ENCODE results near the gene SERPINB8. TPM values are rescaled to one million over a fixed set of nuclear protein-coding genes. Genes with fewer than 3 reads are reported as not detected.
"Not testable (repeated sequence)": the region's sequence is repeated elsewhere in the genome, so short reads cannot be mapped to it uniquely, and the experiment has no call there.

SERPINB8 gene, protein sequence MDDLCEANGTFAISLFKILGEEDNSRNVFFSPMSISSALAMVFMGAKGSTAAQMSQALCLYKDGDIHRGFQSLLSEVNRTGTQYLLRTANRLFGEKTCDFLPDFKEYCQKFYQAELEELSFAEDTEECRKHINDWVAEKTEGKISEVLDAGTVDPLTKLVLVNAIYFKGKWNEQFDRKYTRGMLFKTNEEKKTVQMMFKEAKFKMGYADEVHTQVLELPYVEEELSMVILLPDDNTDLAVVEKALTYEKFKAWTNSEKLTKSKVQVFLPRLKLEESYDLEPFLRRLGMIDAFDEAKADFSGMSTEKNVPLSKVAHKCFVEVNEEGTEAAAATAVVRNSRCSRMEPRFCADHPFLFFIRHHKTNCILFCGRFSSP
- polyA plus RNA-seq (2012; ENCODE audit: missing spikeins), result 10.7 TPM

DNA sequence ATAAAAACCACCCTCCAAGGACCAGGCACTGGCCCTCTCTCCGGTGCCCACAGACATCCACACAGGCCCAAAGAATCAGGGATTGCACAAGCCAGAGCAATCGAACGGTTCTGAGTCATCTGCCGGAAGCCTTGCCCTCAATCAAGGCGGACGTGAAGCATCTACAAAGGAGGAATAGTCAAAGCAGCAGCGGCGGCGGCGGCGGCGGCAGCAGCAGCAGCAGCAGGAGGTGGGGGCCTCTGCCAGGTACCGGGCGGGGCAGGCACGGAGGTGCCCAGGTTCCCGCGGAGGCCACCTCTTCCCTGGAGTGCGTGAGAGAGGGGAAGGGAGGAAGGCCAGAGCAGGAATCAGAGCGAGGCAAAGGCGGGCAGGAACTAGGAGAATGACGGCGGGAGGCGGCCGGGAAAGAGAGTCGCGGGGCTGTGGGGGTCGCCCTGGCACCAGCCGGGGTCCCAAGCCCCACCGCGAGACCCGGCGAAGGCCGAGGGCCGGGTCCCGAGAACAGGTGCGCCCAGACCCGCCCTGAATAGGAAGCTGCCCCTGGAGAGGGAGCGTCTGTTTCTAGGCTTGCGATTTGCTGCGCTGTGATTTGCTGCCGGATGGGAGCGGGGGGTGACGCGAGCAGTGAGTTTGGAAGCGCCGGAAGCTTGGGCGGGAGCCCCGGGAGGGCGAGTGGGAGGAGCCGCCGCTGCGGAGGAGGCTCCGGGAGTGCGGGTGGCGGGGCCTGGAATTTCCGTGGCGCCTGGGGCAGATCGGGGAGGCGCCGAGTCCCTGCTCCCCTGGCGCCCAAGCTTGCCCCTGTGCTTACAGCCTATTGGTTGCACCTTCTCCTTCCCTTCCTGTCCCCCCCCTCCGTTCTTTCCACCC is at the start of gene SERPINB8:
SERPINB8 (plus strand) TSS at position 140 of the 867 bp plus-strand sequence. CDS start 8,228 bp downstream, outside the sequence.
- TF ChIP-seq POLR2AphosphoS5 (IDR thresholded peaks at IDR 0.05; ENCODE audit: low read depth, low read length) (peak; percentile 88), TAF1 (IDR thresholded peaks at IDR 0.05; ENCODE audit: borderline replicate concordance, low read depth, low read length) (peak; percentile 42; the same call in 1 of the 2 replicates), POLR2A (IDR thresholded peaks at IDR 0.05; ENCODE audit: low read depth, low read length) (peak; percentile 82)
- FAIRE-seq (peak; percentile 99), DNase-seq (ENCODE audit: insufficient read length) (peak; percentile 57)

DNA sequence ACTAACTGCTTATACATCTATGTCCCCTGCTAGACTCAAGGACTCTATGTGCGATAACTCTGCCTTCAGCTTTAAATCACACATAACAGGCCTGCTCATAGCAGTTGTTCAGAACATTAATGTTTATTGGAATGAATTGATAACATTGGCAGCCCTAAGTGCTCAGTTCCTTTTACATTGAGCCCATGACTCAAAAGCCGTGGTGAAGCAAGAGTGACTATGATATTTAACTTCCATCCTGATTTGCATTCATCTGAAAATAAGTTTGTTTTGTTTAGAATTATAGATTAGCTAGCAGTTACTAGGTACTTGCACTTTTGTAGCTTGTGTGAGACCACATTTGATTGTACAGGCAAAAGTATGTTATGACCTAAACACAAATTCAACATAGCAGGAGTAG is 47.8 kb upstream of the SERPINB8 start:
- DNase-seq (ENCODE audit: insufficient read length), result no peak
- FAIRE-seq, result no peak
- TF ChIP-seq POLR2AphosphoS5 (IDR thresholded peaks at IDR 0.05; ENCODE audit: low read depth, low read length) (no peak), TAF1 (IDR thresholded peaks at IDR 0.05; ENCODE audit: borderline replicate concordance, low read depth, low read length) (no peak), POLR2A (IDR thresholded peaks at IDR 0.05; ENCODE audit: low read depth, low read length) (no peak)

DNA sequence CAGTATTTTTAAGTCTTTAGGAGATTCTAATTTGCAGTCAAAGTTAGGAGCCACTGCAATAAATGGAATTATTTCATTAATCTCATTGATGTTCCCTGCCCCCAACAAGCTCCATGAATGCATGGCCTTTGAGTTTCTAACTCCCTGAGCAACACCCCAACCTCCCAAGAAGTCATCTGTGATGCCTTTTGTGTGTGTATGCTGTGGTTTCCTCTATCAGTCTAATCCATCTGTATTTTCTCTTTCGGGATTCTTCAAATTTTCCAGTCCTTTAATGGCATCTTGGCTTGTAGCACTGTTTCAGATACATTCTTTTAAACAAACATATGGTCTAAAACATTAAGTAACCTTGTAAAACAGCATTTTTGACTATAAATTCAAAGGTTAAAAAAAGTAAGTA is 45.3 kb upstream of the SERPINB8 start:
- TF ChIP-seq TAF1 (IDR thresholded peaks at IDR 0.05; ENCODE audit: borderline replicate concordance, low read depth, low read length), result no peak
- no peak for TF ChIP-seq POLR2AphosphoS5 (IDR thresholded peaks at IDR 0.05; ENCODE audit: low read depth, low read length)
- no peak for TF ChIP-seq POLR2A (IDR thresholded peaks at IDR 0.05; ENCODE audit: low read depth, low read length)
- FAIRE-seq, result no peak
- DNase-seq (ENCODE audit: insufficient read length), result no peak

DNA sequence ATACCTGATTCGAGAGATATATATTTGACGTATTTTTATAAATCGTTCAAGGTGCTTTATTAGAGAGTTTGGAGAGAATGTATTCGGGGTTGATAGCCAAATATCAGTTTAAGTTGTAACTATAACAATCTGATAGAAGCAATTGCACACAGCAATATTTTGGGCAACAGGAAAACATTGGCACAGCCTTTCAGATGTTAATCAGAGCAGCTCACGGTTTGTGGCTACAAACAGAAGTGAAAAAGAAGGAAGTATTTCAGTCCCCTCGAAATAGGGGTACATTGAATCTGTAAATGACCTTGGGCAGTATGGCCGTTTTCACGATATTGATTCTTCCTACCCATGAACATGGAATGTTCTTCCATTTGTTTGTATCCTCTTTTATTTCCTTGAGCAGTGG is 41.5 kb upstream of the SERPINB8 start:
- TF ChIP-seq POLR2AphosphoS5 (IDR thresholded peaks at IDR 0.05; ENCODE audit: low read depth, low read length), result no peak
- DNase-seq (ENCODE audit: insufficient read length) (no peak), FAIRE-seq (no peak)

DNA sequence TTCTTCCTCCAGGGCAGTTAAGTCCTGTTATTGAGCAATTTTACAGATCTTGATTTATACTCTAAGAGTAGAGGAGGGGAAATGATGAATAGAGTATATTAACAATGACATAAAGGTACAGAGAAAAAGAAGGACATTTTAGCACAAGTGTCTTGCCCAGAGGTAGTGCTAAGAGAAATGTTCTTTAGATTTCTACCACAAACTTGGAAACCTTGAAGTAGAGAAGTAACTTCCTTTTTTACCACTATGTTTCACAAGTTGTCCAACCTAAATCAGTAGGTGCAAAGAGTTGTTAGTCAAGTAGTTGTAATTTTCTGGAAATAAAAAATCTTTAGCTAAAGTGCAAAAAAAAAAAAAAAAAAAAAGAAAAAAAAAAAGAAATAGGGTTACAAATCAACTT is 40.5 kb upstream of the SERPINB8 start:
- peak; percentile 62 for FAIRE-seq

DNA sequence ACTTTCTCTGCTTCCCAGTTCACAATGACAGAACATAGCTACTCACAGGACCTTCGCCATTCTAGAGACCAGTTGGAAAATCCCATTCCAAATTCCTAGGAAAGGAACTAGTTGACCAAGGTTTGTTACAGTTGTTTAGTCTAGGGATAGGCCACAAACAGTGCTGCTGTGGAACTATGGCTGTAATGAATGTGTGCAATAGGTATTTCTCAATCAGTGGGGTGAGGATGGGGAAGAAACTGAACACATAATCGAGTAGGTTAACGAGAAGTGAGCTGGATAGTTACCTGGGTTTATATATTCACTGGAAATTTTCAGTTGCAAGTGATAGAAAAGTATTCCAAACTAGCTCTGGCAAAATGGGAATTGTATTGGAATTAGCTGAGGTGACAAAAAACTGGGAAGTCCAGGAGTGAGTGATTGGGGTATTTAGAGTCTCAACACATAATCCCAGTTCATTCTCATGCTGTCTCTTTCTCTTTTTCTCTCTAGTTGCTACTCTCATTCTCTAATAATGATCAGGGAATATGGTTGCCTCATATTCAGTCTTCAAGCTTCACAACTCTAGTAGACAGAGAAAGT is 39.0 kb upstream of the SERPINB8 start:
- DNase-seq (ENCODE audit: insufficient read length) (no peak), FAIRE-seq (no peak)
- TF ChIP-seq POLR2AphosphoS5 (IDR thresholded peaks at IDR 0.05; ENCODE audit: low read depth, low read length), result no peak
- TF ChIP-seq POLR2A (IDR thresholded peaks at IDR 0.05; ENCODE audit: low read depth, low read length), result no peak
- TF ChIP-seq TAF1 (IDR thresholded peaks at IDR 0.05; ENCODE audit: borderline replicate concordance, low read depth, low read length), result no peak

More for the DNA sequence above, 40.5 kb upstream of the SERPINB8 start:
- DNase-seq (ENCODE audit: insufficient read length), result not testable (repeated sequence)

DNA sequence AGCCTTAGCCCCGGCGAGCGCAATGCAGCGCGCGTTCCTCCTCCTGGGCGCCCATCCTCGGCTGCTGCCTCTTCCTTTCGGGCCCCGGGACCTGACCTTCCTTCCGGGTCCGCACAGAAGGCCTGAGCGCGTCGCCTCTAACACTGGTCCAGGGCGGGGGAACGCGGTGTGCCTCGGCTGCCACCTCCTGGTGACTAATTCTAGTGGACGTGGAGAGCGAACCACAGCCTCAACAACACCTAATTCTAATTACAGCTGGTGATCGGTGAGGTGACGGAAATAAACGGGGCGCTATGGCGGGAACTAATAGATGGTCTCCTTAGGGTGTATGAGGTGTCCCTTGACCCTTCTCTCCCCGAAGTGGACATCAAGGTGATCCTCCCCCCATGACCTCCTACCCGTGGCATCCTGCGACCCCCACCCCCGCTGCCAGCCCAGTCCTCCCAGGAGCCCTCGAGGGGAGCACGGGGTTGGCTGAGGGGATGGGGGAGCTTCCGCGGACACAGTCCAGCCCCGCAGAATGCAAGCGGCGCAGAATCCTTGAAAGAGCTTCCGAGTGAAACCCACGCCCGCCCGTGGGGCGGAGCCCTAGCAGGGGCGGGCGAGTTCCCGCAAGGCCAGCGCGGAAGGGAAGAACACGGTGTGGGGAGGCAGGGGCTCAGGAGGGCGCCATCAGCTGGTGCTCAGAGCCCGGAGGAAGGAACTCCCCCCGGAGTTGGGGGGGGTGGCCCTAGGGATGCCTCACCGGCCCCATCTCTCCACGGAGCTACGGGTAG is 33.5 kb upstream of the SERPINB8 start:
- peak; percentile 95 for FAIRE-seq
- DNase-seq (ENCODE audit: insufficient read length), result peak; percentile 64
- TF ChIP-seq TAF1 (IDR thresholded peaks at IDR 0.05; ENCODE audit: borderline replicate concordance, low read depth, low read length), result no peak
- peak; percentile 67; the same call in 1 of the 2 replicates for TF ChIP-seq POLR2A (IDR thresholded peaks at IDR 0.05; ENCODE audit: low read depth, low read length)
- TF ChIP-seq POLR2AphosphoS5 (IDR thresholded peaks at IDR 0.05; ENCODE audit: low read depth, low read length), result peak; percentile 40; the same call in 1 of the 2 replicates

DNA sequence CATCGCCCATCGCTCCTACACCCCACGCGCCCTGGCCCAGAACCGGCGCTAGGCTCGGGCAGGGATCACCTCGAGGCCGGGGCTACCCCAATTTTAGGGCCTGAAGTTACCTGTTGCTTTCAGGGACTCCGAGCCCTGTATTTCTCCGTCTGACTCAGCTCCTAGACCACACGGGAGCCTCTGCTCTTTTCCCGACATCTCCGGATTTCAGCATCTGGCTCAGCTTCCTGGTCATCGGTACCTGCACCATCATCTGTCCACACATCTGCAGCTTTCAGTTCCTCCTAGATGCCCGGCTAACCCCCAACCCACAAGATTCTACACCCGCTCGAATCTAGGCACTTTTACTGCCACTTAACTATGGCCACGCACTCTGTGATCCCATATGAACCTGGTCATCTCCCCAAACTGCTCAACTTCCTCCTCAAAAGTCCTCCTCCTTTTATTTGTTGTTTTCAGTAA is 32.9 kb upstream of the SERPINB8 start:
- FAIRE-seq (peak; percentile 85), DNase-seq (ENCODE audit: insufficient read length) (no peak)
- TF ChIP-seq POLR2AphosphoS5 (IDR thresholded peaks at IDR 0.05; ENCODE audit: low read depth, low read length) (no peak), TAF1 (IDR thresholded peaks at IDR 0.05; ENCODE audit: borderline replicate concordance, low read depth, low read length) (no peak), POLR2A (IDR thresholded peaks at IDR 0.05; ENCODE audit: low read depth, low read length) (no peak)

DNA sequence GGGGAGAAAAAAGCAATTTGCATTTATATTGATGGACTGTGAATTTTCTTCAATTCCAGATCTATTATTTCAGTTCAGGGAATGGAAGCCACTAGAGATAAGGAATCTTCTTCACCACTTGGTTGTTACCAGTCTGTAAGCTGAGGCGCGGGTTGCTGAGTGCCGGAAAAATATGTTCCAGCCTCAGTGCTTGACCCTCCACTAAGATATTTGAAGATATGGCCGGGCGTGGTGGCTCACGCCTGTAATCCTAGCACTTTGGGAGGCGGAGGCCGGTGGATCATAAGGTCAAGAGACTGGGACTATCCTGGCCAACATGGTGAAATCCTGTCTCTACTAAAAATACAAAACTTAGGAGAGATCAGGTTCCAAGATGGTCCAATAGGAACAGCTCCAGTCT is 29.9 kb upstream of the SERPINB8 start:
- no peak for FAIRE-seq
- TF ChIP-seq TAF1 (IDR thresholded peaks at IDR 0.05; ENCODE audit: borderline replicate concordance, low read depth, low read length), result no peak
- TF ChIP-seq POLR2A (IDR thresholded peaks at IDR 0.05; ENCODE audit: low read depth, low read length), result no peak
- TF ChIP-seq POLR2AphosphoS5 (IDR thresholded peaks at IDR 0.05; ENCODE audit: low read depth, low read length), result no peak

DNA sequence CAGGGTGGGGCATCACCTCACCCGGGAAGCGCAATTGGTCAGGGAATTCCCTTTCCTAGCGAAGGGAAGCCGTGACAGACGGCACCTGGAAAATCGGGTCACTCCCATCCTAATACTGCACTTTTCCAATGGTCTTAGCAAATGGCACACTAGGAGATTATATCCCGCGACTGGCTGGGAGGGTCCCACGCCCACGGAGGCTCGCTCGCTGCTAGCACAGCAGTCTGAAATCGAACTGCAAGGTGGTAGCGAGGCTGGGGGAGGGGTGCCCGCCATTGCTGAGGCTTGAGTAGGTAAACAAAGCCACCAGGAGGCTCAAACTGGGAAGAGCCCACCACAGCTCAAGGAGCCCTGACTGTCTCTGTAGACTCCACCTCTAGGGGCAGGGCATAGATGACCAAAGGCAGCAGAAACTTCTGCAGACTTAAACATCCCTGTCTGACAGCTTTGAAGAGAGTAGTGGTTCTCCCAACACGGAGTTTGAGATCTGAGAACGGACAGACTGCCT is 29.3 kb upstream of the SERPINB8 start:
- FAIRE-seq; DNase-seq (ENCODE audit: insufficient read length): not testable (repeated sequence)

More for the DNA sequence above, 29.9 kb upstream of the SERPINB8 start:
- no peak for DNase-seq (ENCODE audit: insufficient read length)
